ENCODE measurements around the gene TMEM163.

- no peak for TF ChIP-seq MAX (IDR thresholded peaks at IDR 0.05)
- no peak for TF ChIP-seq EGR1 (IDR thresholded peaks at IDR 0.05)
- TF ChIP-seq CEBPB (IDR thresholded peaks at IDR 0.05), result no peak
- TF ChIP-seq TAF1 (IDR thresholded peaks at IDR 0.05; ENCODE audit: low read depth), result no peak
These were observed 2.0 kb downstream of the TMEM163 start for GRCh38 chr2:134716721-134717243.
